ENCODE data around the gene MINK1.

DNA sequence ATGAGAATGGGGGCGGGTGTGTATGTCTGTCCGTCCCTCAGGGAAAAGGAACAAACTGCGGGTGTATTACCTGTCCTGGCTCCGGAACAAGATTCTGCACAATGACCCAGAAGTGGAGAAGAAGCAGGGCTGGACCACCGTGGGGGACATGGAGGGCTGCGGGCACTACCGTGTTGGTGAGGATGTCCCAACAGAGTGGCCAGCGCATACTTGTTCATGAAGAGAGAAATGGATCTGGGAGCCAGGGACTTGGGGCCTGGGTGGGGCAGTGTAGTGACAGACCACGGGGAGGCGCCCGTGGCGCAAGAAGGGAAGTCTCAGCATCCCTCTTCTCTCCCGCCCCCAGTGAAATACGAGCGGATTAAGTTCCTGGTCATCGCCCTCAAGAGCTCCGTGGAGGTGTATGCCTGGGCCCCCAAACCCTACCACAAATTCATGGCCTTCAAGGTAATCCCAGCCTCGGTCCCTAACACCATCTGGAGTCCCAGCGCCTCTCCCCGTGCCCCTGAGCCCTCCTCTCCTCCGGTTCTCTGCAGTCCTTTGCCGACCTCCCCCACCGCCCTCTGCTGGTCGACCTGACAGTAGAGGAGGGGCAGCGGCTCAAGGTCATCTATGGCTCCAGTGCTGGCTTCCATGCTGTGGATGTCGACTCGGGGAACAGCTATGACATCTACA lies 62.7 kb downstream of the MINK1 start:
- TF ChIP-seq MAX (IDR thresholded peaks at IDR 0.05; ENCODE audit: low read depth, low read length), result no peak
- TF ChIP-seq, protein P1, sequence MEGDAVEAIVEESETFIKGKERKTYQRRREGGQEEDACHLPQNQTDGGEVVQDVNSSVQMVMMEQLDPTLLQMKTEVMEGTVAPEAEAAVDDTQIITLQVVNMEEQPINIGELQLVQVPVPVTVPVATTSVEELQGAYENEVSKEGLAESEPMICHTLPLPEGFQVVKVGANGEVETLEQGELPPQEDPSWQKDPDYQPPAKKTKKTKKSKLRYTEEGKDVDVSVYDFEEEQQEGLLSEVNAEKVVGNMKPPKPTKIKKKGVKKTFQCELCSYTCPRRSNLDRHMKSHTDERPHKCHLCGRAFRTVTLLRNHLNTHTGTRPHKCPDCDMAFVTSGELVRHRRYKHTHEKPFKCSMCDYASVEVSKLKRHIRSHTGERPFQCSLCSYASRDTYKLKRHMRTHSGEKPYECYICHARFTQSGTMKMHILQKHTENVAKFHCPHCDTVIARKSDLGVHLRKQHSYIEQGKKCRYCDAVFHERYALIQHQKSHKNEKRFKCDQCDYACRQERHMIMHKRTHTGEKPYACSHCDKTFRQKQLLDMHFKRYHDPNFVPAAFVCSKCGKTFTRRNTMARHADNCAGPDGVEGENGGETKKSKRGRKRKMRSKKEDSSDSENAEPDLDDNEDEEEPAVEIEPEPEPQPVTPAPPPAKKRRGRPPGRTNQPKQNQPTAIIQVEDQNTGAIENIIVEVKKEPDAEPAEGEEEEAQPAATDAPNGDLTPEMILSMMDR (IDR thresholded peaks at IDR 0.05; ENCODE audit: low read depth, low read length), result peak; percentile 1

Data from NB4 (cell line).